SKM-1 treated with dmso at 0.1 percent for 144 hours (cell line): Measurements from ENCODE around the gene HPCAL1.

Experiments
- DNase-seq: peaks from one replicate; lab custom pipeline; 2025; ENCODE audit not compliant: unreplicated experiment; lab: John Stamatoyannopoulos, UW

The HPCAL1 gene

GRCh38 chr2:10300997-10301940 is 1.4 kb upstream of the HPCAL1 start:
- DNase-seq: no peak

- DNase-seq: no peak
These were observed 694 bp upstream of the HPCAL1 start for GRCh38 chr2:10301941-10302478.

GRCh38 chr2:10303181-10303693 is 533 bp downstream of the HPCAL1 start:
- DNase-seq: no peak

- DNase-seq: peak; percentile 27
These were observed 1.1 kb downstream of the HPCAL1 start for GRCh38 chr2:10303694-10304378.

- no peak for DNase-seq
These were observed 2.0 kb downstream of the HPCAL1 start for GRCh38 chr2:10304458-10305253.

- DNase-seq: no peak
These were observed 2.5 kb downstream of the HPCAL1 start for GRCh38 chr2:10305254-10305635.

- no peak for DNase-seq
These were observed 3.0 kb downstream of the HPCAL1 start for GRCh38 chr2:10305715-10306114.

GRCh38 chr2:10306901-10307463 is 4.3 kb downstream of the HPCAL1 start:
- DNase-seq: no peak

GRCh38 chr2:10307561-10308156 is 5.0 kb downstream of the HPCAL1 start:
- peak; percentile 71 for DNase-seq

GRCh38 chr2:10308866-10309265 is 6.2 kb downstream of the HPCAL1 start:
- DNase-seq: no peak

- DNase-seq: no peak
These were observed 6.6 kb downstream of the HPCAL1 start for GRCh38 chr2:10309286-10309685.

GRCh38 chr2:10310309-10310888 is 7.7 kb downstream of the HPCAL1 start:
- no peak for DNase-seq

- DNase-seq: no peak
These were observed 9.0 kb downstream of the HPCAL1 start for GRCh38 chr2:10311736-10312135.

GRCh38 chr2:10312437-10312957 is 9.8 kb downstream of the HPCAL1 start:
- no peak for DNase-seq

- DNase-seq: no peak
These were observed 13.6 kb downstream of the HPCAL1 start for GRCh38 chr2:10316336-10316735.

GRCh38 chr2:10316860-10317259 is 14.2 kb downstream of the HPCAL1 start:
- no peak for DNase-seq

- DNase-seq: no peak
These were observed 14.9 kb downstream of the HPCAL1 start for GRCh38 chr2:10317646-10318045.

- no peak for DNase-seq
These were observed 15.6 kb downstream of the HPCAL1 start for GRCh38 chr2:10318345-10318744.

GRCh38 chr2:10319892-10320574 is 17.3 kb downstream of the HPCAL1 start:
- DNase-seq: no peak
